ENCODE measurements around the gene SPRR2D.

GRCh38 chr1:153024413-153024812 lies 16.5 kb downstream of the SPRR2D start:
- TF ChIP-seq, protein P1, sequence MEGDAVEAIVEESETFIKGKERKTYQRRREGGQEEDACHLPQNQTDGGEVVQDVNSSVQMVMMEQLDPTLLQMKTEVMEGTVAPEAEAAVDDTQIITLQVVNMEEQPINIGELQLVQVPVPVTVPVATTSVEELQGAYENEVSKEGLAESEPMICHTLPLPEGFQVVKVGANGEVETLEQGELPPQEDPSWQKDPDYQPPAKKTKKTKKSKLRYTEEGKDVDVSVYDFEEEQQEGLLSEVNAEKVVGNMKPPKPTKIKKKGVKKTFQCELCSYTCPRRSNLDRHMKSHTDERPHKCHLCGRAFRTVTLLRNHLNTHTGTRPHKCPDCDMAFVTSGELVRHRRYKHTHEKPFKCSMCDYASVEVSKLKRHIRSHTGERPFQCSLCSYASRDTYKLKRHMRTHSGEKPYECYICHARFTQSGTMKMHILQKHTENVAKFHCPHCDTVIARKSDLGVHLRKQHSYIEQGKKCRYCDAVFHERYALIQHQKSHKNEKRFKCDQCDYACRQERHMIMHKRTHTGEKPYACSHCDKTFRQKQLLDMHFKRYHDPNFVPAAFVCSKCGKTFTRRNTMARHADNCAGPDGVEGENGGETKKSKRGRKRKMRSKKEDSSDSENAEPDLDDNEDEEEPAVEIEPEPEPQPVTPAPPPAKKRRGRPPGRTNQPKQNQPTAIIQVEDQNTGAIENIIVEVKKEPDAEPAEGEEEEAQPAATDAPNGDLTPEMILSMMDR (IDR thresholded peaks at IDR 0.05; ENCODE audit: low read length): no peak
- TF ChIP-seq EZH2 (IDR thresholded peaks at IDR 0.05; ENCODE audit: borderline replicate concordance, low read length): no peak
